ENCODE results near the gene RGS10.

The RGS10 gene

DNA sequence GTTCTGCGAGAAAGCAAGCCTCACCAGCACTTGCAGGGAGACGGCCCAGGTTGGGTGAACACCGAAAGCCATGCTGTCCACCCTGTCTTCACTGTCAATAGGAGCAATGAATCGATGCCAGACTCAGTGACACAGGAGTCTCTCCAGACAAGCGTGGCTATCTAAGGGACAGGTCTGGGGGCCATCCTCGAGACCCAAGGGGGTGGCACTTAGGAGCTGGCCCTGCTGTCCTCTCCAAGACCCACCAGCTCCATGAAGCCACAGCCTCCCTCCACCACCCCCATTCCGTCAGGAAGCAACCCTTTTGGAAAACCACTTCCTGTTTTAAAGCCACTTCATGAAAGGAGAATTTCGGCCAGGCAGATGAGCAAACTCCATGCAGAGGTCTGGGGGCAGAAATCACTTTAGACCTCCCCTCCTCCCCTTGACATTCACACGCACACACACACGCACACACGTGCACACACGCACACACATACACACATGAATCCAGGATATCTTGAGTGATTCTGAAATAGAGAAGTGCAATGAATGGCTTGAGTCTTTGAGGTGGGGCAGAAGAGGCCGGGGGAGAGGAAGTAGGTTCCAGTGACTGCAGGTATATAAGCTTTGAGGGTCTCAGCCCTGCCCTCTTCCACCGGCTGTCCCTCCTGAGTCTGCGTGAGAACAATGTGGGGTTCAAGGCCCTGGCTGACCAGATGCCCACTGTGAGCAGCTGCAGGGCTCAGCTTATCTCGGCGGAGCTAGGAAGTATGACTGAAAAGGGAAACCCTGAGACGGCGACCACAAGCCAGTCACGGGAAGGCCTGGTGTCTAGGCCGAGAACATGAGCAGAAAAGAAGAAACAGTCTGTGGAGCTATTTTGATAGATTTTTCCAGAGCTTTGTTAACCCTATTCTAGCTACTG is 25.0 kb downstream of the RGS10 start:
- peak; percentile 62 for DNase-seq

GRCh38 chr10:119516381-119517234 is 25.9 kb downstream of the RGS10 start:
- DNase-seq, result peak; percentile 58

GRCh38 chr10:119515511-119516045 is 26.9 kb downstream of the RGS10 start:
- DNase-seq, result no peak

DNA sequence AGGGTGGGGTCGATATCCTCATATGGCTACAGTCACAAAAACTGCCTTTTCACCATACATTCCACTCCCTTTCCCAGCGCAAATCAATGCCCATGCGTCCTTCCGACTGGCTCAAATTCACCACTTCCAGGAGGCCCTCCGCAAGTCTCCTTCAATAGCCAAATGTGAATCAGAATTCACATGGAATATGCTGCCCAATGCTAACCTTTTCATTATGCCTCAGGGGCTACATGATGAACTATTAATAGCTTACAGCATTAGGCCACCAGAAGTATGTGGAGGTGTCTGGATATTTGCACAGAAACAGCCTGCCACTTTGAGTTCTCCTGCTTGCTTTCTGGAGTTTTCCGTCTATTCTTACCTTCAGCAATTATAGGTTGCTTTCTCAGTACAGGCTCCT is 27.7 kb downstream of the RGS10 start:
- no peak for DNase-seq

- no peak for DNase-seq
Measured at GRCh38 chr10:119511828-119512515, 30.5 kb downstream of the RGS10 start.

DNA sequence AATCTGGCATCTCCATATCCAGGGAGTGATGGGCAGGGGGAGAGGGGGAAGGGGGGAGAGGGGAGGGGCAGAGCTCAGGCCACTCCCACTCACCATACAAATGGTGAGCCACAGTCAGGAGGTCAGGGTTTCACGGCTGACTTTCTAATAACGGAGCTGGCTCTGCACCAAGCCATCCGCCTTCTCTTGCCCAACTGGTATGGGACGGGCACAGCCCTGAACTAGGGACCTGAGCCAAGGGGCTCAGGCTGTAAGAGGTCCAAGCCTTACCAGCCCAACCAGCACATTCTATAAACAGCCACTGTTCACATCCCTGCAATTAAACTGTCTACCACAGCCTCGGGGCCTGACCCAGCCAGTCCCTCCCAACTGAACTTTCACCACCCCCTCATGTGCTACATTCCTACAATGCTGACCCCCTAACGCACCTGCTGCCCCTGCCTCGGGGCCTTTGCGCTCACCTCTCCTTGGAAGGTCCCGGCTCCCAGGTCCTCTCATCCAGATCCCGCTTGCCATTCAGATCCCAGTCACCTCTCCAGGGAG is 32.5 kb downstream of the RGS10 start:
- DNase-seq, result no peak

DNA sequence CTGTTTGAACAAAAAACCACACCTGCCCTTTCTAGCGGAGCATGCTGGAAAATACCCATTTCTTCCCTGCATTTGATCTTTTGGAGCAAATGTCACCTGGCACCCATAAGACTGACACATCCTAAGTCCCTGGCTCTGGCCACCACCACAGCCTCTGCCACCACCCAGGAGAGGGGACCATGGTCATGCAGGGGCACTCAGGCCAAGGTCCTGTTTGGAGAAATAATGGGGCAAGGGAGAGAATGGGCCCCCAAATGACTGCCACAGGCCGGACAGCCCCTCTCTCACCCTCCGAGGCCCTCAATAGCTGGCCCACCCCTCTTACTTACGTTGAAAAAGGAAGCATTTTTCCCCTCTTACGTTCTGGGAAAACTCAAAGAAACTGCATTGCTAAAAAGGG is 35.4 kb downstream of the RGS10 start:
- no peak for DNase-seq

- DNase-seq, result no peak
Measured at GRCh38 chr10:119505588-119506315, 36.8 kb downstream of the RGS10 start.

DNA sequence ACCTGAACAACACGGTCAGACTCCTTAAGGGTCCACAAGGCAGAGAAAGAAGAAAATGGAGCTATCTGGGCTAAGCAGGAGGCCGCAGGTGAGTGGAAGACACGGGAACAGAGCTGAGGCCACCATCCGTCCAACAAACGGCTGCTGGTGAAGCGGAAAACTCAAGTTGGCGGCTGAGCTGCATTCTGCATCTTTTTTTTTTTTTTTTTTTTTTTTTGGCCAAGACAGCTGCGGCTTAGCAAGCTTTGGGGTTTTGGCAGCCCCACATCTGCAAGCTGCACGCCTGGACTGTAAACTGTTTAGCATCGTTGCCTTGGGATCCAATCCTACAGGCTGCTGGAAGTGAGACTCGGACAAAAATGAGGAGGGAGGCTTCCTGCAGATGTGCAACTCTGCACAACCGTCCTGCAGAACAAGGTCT is 37.4 kb downstream of the RGS10 start:
- DNase-seq, result no peak

- no peak for DNase-seq
Measured at GRCh38 chr10:119504651-119505050, 37.9 kb downstream of the RGS10 start.

GRCh38 chr10:119503821-119504220 is 38.7 kb downstream of the RGS10 start:
- DNase-seq, result no peak

GRCh38 chr10:119502618-119503155 is 39.8 kb downstream of the RGS10 start:
- DNase-seq, result peak; percentile 15

DNA sequence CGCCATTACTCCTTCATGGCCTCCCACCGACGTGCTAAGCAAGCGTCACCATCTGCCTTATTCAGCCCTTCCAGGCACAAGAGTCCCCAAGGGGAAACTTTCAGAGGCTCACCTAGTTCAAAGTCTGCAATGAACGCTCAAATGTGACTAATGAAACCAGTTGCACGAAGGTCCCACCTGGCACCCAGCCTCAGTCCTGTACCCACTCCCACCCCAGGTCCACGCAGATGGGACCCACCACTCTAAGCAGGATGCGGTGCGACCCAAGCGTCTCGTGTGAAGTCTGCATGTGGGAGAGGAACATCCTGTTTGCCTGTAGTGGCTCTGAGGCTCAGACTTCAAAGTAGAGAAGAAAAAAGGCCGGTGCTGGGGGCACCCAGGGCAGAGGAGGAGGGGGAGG is 40.3 kb downstream of the RGS10 start:
- DNase-seq, result peak; percentile 78

GRCh38 chr10:119501690-119502089 is 40.8 kb downstream of the RGS10 start:
- peak; percentile 18 for DNase-seq

DNA sequence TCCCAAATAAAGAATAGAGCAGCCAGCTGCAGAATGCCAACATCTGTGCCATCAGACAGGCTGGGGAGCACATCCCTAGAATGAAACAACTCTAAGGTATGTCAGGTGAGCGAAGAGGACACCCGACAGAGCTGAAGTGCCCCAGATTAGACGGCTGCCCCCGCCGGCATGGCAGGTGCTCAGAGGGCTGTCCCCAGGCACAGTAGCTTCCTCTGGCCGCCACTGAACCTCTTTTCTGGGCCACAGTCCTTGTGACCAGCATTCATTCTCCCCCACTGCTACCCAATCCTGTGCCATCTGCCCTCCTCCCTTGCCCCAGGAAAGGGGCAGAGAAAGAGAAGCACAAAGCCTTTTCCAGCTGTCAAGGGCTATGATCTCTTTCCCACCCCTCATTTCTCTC is 41.7 kb downstream of the RGS10 start:
- no peak for DNase-seq

DNA sequence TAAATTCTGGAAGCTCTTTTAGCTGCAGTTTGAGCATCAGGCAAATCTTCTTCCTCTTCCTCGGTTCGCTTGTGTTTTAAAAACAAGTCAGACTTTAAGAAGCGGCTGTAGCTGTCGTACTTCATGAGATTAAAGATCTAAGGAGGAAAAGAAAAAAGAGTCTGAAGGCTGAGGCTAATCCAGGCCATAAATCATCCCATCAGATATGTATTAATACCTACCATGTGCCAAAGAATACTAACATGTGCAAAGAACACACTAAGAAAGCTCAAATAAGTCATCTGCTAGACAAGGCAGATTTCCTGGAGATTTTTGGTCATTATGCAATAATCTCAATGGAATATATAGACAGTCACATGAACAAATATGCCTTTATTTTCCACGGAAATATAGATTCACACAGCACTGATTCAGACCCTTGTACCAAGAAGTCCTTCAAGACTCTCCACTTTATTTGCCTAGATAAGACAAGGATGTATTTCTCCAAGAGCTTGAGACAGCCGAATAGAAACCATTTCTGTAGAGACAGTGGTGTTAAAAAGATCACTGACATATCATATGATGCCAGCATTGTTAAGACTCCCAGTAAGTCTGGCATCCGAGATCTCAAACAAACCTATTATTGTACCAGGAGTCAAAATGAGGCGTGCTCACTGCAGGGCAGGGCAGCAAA is 42.3 kb downstream of the RGS10 start:
- no peak for DNase-seq

GRCh38 chr10:119499677-119500002 is 42.9 kb downstream of the RGS10 start:
- no peak for DNase-seq

- DNase-seq, result peak; percentile 26
Measured at GRCh38 chr10:119498889-119499676, 43.4 kb downstream of the RGS10 start.

DNA sequence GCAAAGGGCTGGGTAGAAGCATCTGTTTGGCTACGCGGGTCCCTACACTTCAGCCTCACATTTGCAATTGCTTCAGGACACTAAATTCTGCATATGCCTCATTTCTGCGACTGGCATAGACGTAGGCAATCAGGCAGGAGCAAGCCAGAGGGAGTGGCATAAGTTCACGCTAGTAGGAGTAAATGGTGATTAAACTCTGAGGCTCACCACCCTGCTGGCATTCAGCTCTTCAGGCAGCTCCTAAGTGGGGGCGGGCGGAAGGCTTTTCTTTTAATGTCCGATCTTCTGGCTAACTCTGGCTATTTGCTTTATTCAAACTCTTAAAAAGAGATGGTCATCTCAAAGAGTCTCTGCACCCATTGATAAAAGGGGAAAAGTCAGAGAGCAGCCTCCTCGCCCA is 45.3 kb downstream of the RGS10 start:
- DNase-seq, result no peak

DNA sequence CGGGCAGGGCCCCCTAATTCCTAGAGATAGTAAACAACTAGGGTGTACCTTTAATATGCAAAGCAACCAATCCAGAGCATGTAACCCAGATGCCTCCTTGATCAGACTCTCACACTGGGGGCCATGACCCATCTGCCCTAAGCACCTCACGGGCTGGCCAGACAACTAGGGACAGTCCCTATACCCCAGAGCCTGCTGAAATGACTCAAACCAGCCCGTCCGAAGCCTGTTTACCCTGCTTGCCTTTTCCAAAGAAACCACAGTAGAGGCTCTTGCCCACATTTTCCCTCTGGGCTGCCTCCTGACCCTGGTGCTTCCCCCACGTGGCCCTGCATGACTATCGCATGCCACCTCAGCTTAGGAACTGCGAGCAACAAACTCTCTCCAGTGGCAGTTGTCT is 46.2 kb downstream of the RGS10 start:
- peak; percentile 46 for DNase-seq
